Activated CD4-positive, alpha-beta T cell treated with anti-CD3 and anti-CD28 coated beads, Interleukin-2, Interleukin-4, amounts not matched to agents 100 ng/mL and 50 ng/mL, durations not matched to agents 16 hours and 8 hours (primary cell): ENCODE data around the gene UVRAG.

Experiments
- DNase-seq: peaks from one replicate; pipeline ENCODE4 v3.0.0-alpha.2; 2020; ENCODE audit warnings: low spot score

The UVRAG gene

GRCh38 chr11:75809991-75810390 is 5.0 kb upstream of the UVRAG start:
- no peak for DNase-seq

GRCh38 chr11:75810637-75811390 is 4.2 kb upstream of the UVRAG start:
- no peak for DNase-seq

- no peak for DNase-seq
Observed at GRCh38 chr11:75811485-75811884, 3.5 kb upstream of the UVRAG start.

- DNase-seq: no peak
Observed at GRCh38 chr11:75812542-75813040, 2.4 kb upstream of the UVRAG start.

- DNase-seq: no peak
Observed at GRCh38 chr11:75813124-75813523, 1.9 kb upstream of the UVRAG start.

GRCh38 chr11:75813622-75814039 is 1.4 kb upstream of the UVRAG start:
- no peak for DNase-seq

- no peak for DNase-seq
Observed at GRCh38 chr11:75814363-75814676, 690 bp upstream of the UVRAG start.

GRCh38 chr11:75815345-75816168 is 547 bp downstream of the UVRAG start:
- peak; percentile 30 for DNase-seq

GRCh38 chr11:75816561-75817239 is 1.7 kb downstream of the UVRAG start:
- no peak for DNase-seq

GRCh38 chr11:75820645-75821044 is 5.6 kb downstream of the UVRAG start:
- no peak for DNase-seq

- DNase-seq: no peak
Observed at GRCh38 chr11:75821202-75821601, 6.2 kb downstream of the UVRAG start.

- no peak for DNase-seq
Observed at GRCh38 chr11:75822541-75822940, 7.5 kb downstream of the UVRAG start.

GRCh38 chr11:75823415-75823814 is 8.4 kb downstream of the UVRAG start:
- DNase-seq: no peak

- no peak for DNase-seq
Observed at GRCh38 chr11:75823946-75824345, 8.9 kb downstream of the UVRAG start.

- DNase-seq: no peak
Observed at GRCh38 chr11:75826461-75827230, 11.6 kb downstream of the UVRAG start.

GRCh38 chr11:75827562-75827961 is 12.6 kb downstream of the UVRAG start:
- no peak for DNase-seq

GRCh38 chr11:75831915-75832502 is 17.0 kb downstream of the UVRAG start:
- DNase-seq: no peak

GRCh38 chr11:75834728-75835127 is 19.7 kb downstream of the UVRAG start:
- DNase-seq: no peak

- no peak for DNase-seq
Observed at GRCh38 chr11:75836417-75836816, 21.4 kb downstream of the UVRAG start.

- DNase-seq: no peak
Observed at GRCh38 chr11:75839851-75840250, 24.8 kb downstream of the UVRAG start.

- no peak for DNase-seq
Observed at GRCh38 chr11:75840522-75840921, 25.5 kb downstream of the UVRAG start.

- no peak for DNase-seq
Observed at GRCh38 chr11:75841739-75842138, 26.7 kb downstream of the UVRAG start.
